Measurements from ENCODE around the gene HBG1.

DNA sequence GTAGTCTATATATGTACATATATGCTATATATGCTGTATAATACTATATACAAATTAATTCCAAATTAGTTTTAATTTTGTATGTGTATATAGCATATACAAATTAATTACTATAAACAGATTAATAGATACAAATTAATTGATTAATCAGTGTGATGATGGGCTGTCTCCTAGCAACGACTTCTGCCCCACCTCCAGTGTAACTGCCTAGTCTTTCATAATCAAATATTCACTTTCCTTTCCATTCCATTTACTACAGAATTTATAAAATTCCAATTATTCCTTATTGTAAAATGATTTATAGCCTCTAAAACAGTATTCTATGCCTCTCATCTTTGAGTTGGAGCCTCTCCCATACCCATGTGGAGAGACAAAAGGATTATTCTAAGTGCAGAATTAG lies 16.4 kb downstream of the HBG1 start:
- TF ChIP-seq POLR2AphosphoS5 (IDR thresholded peaks at IDR 0.05; ENCODE audit: low read depth, low read length) (no peak), TAF1 (IDR thresholded peaks at IDR 0.05; ENCODE audit: borderline replicate concordance, insufficient read depth, low read length) (no peak), SIN3A (IDR thresholded peaks at IDR 0.05; ENCODE audit: borderline replicate concordance, insufficient read depth, low read length) (no peak), FOXP2 (optimal IDR thresholded peaks at IDR 0.05; ENCODE audit: borderline replicate concordance, extremely low read depth, extremely low read length, insufficient read depth) (no peak)
- TF ChIP-seq, protein P1, sequence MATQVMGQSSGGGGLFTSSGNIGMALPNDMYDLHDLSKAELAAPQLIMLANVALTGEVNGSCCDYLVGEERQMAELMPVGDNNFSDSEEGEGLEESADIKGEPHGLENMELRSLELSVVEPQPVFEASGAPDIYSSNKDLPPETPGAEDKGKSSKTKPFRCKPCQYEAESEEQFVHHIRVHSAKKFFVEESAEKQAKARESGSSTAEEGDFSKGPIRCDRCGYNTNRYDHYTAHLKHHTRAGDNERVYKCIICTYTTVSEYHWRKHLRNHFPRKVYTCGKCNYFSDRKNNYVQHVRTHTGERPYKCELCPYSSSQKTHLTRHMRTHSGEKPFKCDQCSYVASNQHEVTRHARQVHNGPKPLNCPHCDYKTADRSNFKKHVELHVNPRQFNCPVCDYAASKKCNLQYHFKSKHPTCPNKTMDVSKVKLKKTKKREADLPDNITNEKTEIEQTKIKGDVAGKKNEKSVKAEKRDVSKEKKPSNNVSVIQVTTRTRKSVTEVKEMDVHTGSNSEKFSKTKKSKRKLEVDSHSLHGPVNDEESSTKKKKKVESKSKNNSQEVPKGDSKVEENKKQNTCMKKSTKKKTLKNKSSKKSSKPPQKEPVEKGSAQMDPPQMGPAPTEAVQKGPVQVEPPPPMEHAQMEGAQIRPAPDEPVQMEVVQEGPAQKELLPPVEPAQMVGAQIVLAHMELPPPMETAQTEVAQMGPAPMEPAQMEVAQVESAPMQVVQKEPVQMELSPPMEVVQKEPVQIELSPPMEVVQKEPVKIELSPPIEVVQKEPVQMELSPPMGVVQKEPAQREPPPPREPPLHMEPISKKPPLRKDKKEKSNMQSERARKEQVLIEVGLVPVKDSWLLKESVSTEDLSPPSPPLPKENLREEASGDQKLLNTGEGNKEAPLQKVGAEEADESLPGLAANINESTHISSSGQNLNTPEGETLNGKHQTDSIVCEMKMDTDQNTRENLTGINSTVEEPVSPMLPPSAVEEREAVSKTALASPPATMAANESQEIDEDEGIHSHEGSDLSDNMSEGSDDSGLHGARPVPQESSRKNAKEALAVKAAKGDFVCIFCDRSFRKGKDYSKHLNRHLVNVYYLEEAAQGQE (IDR thresholded peaks at IDR 0.05; ENCODE audit: insufficient read depth in 1 of 2, low read depth in 2 of 2, low read length in 2 of 2) = no peak

Data from PFSK-1 (cell line).